Activated T-helper 1 cell treated with anti-CD3 and anti-CD28 coated beads, Interleukin-12 subunit alpha, Interleukin-12 subunit beta, Interleukin-2, Interleukin-4 antibody, amounts not matched to agents 30 ng/mL and 10 ng/mL and 1 ng/mL, durations not matched to agents 14 hours and 24 hours and 36 hours (primary cell): ENCODE results near the gene DRAXIN. TPM values are rescaled to one million over a fixed set of nuclear protein-coding genes. Genes with fewer than 3 reads are reported as not detected.
A peak's percentile ranks its signal among the peaks of the same experiment; 100 is the strongest.

Experiments used
- DNase-seq: peaks from one replicate; pipeline ENCODE4 v3.0.0; 2021; ENCODE audit warnings: low spot score
- H3K27ac Mint-ChIP-seq: one replicate; pipeline ENCODE4 v1.8.0; 2021; ENCODE audit warnings: mild to moderate bottlenecking, mixed read lengths
- H3K27me3 Mint-ChIP-seq: one replicate; pipeline ENCODE4 v1.8.0; 2022; ENCODE audit warnings: mild to moderate bottlenecking, moderate library complexity, mixed read lengths; ENCODE audit not compliant: insufficient read depth
- H3K36me3 Mint-ChIP-seq: one replicate; pipeline ENCODE4 v1.8.0; 2021; ENCODE audit warnings: low read depth, mixed read lengths
- H3K4me1 Mint-ChIP-seq: one replicate; pipeline ENCODE4 v1.8.0; 2021; ENCODE audit warnings: low read depth, mixed read lengths
- H3K4me3 Mint-ChIP-seq: one replicate; pipeline ENCODE4 v1.8.0; 2021; ENCODE audit warnings: mild to moderate bottlenecking, moderate library complexity, mixed read lengths
- H3K9me3 Mint-ChIP-seq: one replicate; pipeline ENCODE4 v1.8.0; 2021; ENCODE audit warnings: mixed read lengths
- intact Hi-C: fragments of 100-400 bp; cut with micrococcal nuclease; formaldehyde crosslinking; loops from one replicate; pipeline ENCODE4 v1.15.1; 2024
- total RNA-seq: library from RNA; stranded (reverse); gene quantifications from 2 replicates; pipeline ENCODE4 v1.2.3, GENCODE V29; 2022

DRAXIN gene
- total RNA-seq, 1 donor from 2014 or later = not detected

DNA sequence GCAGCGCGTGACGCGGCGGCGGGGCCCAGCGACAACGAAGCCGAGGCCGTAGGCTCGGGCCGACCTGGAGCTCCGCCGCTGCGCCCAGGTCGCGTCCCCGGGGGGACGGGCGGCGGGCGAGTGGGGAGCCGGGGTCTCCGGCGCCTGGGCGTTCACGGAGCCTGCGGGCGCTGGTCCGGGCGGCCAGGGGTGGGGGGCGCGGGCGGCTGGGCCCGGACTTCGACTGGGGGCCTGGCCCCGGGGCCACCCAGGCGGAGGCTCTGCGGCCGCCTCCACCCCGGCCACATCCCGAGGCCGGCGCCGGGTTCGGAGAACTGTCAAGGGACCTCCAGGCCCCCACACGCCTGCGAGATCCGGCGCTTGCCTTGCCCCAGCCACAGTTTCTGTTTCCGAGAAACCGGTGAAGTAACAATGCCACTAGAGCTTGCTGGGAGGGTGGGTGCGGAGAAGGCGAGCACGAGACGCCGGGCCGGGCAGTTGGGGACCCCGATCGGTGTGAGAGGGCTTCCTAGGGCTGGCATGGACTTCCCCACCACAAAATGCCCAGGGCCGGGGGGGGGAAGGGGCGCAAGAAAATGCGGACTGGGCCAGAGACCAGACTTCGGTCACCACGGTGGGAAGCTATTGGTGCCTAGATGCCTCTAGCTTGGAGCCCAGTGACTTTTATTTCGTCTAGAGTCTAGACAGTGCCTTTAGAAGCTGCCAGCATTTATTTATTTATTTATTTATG lies 27.0 kb upstream of the DRAXIN start:
- Mint-ChIP-seq H3K4me1 (peaks cover 5% of the 10 kb centered on the region), H3K36me3 (peaks cover 8% of the 10 kb centered on the region), H3K9me3 (no peaks in the 10 kb centered on the region), H3K27ac (peak overlapping the region; percentile 79), H3K27me3 (no peaks in the 10 kb centered on the region), H3K4me3 (peak overlapping the region; percentile 83)
- intact Hi-C loops = loop anchor here (1.0 kb wide), 3 partner anchors 10 to 55 kb away; partner anchors contain the start of genes FBXO2, FBXO44 and MAD2L2
- DNase-seq = peak; percentile 53

DNA sequence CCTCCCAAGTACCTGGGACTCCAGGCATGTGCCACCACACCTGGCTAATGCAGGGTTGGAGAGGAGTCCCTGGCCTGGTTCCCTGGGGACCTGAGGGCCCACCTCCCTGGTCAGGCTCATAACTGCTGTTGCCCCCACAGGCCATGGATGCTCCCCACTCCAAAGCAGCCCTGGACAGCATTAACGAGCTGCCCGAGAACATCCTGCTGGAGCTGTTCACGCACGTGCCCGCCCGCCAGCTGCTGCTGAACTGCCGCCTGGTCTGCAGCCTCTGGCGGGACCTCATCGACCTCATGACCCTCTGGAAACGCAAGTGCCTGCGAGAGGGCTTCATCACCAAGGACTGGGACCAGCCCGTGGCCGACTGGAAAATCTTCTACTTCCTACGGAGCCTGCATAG lies 23.0 kb upstream of the DRAXIN start:
- no peak for DNase-seq
- Mint-ChIP-seq H3K27ac (no peak overlapping the region), H3K4me1 (peaks cover 5% of the 10 kb centered on the region), H3K27me3 (no peaks in the 10 kb centered on the region), H3K9me3 (no peaks in the 10 kb centered on the region), H3K36me3 (peaks cover 11% of the 10 kb centered on the region), H3K4me3 (no peak overlapping the region)
- intact Hi-C loops = no loop called here

DNA sequence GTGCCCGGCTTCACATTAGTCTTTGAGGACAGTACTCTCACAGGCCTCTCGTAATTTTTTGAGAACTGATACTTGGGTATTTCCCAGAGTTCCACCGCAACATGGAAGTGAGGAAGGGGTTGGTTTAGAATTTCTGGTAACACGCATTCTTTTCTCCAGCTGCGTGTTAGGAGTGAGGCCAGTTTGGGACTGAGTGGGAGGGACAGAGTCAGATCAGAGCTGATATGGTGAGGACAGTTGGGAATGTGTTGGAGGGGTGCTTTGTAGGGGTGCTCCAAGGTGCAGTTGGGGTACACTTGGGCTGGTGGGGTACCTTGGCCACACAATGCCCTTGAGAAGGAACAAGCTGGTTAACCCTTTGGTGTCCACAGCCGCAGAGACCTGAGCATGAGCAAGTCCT lies 20.8 kb upstream of the DRAXIN start:
- Mint-ChIP-seq H3K27ac (no peak overlapping the region), H3K36me3 (peaks cover 15% of the 10 kb centered on the region), H3K4me1 (peaks cover 5% of the 10 kb centered on the region), H3K27me3 (no peaks in the 10 kb centered on the region), H3K4me3 (no peak overlapping the region), H3K9me3 (no peaks in the 10 kb centered on the region)
- no peak for DNase-seq
- intact Hi-C loops = no loop called here

DNA sequence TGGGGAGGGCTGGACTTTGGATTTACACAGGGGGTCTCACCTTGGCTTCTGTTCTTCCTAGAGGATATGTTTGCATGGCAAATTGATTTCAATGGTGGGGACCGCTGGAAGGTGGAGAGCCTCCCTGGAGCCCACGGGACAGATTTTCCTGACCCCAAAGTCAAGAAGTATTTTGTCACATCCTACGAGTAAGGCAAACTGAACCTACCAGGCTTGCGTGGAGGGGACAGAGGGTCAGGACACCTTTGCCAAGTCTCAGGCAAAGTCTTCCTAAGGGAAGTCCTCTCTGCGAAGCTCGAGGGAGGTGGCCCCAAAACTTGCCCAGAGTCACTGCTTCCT lies 20.3 kb upstream of the DRAXIN start:
- H3K27ac Mint-ChIP-seq = no peak overlapping the region
- no peak for DNase-seq
- peaks cover 5% of the 10 kb centered on the region for H3K4me1 Mint-ChIP-seq
- intact Hi-C loops = no loop called here
- H3K36me3 Mint-ChIP-seq = peaks cover 15% of the 10 kb centered on the region
- no peaks in the 10 kb centered on the region for H3K9me3 Mint-ChIP-seq
- H3K27me3 Mint-ChIP-seq = no peaks in the 10 kb centered on the region
- H3K4me3 Mint-ChIP-seq = no peak overlapping the region

DNA sequence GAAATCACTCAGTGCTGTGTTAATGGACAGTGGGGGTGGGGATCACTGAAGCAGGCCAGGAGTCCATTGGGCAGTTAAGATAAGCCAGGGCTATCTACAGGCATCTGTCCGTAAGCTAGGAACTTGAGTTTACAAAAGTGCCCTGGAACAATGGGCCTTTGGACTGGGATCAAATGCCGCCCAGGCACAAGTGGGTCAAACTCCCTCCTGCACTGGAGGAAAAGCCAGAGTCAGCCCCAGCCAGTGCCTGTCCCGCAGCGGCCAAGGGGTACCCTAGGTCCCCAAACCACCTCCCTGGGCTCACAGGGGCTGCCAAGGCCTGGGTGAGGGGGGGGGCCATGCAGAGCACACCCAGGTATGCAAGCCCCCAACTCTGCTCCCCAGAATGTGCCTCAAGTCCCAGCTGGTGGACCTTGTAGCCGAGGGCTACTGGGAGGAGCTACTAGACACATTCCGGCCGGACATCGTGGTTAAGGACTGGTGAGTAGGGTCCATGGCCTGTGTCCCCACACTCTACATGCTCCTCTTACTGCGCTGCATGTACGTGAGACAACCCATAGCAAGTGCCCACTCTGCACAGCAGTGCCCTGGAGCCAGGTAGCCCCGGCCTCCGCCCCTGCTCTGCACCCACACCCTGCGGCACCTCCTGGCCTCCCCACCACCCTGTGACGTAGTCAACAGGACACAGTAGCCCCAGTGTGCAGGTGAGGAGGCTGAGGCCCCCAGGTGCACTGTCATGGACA lies 19.8 kb upstream of the DRAXIN start:
- peaks cover 15% of the 10 kb centered on the region for H3K36me3 Mint-ChIP-seq
- H3K27me3 Mint-ChIP-seq = no peaks in the 10 kb centered on the region
- no peaks in the 10 kb centered on the region for H3K9me3 Mint-ChIP-seq
- H3K27ac Mint-ChIP-seq = no peak overlapping the region
- peaks cover 5% of the 10 kb centered on the region for H3K4me1 Mint-ChIP-seq
- DNase-seq = no peak
- no peak overlapping the region for H3K4me3 Mint-ChIP-seq
- intact Hi-C loops = no loop called here

DNA sequence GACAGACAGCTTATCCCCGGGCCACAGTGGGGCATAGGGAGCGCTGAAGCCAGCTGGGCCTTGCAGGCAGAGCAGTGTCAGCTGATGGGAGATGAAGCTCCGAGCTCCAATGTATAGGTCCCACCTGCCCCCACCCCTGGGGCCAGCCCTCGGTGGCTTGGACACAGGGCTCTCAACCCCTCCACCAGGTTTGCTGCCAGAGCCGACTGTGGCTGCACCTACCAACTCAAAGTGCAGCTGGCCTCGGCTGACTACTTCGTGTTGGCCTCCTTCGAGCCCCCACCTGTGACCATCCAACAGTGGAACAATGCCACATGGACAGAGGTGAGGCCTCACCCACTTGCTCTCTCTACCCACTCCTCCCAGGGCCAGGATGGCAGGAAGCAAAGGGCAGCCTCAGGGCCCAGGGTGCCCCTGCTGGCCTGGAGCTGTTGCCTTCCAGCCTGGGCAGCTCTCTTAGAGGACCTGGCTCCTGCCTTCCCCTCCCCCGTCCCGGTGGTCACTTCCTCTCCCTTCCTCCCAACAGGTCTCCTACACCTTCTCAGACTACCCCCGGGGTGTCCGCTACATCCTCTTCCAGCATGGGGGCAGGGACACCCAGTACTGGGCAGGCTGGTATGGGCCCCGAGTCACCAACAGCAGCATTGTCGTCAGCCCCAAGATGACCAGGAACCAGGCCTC lies 18.3 kb upstream of the DRAXIN start:
- Mint-ChIP-seq H3K4me3 (no peak overlapping the region), H3K27ac (no peak overlapping the region), H3K27me3 (no peaks in the 10 kb centered on the region), H3K36me3 (peaks cover 15% of the 10 kb centered on the region), H3K9me3 (no peaks in the 10 kb centered on the region), H3K4me1 (no peaks in the 10 kb centered on the region)
- DNase-seq = no peak
- intact Hi-C loops = no loop called here

DNA sequence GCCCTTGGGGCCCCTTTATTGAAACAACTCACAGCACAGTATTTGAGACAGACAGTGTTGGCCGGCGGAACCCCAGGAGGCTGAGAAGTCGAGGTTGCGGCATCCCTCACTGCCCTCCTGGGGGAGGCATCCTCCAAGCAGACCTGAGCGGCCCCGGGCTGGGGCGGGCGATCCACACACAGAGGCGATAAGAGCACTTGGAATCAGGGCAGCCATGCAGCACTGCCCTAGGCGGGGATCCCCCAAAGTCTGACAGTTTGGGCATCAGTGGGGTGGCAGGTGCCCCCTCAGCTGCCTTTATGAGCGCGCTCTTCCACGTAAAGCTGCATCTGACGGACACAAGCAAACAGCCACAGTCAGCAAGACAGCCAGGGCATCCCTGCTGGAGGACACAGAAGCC lies 17.0 kb upstream of the DRAXIN start:
- Mint-ChIP-seq H3K9me3 (no peaks in the 10 kb centered on the region), H3K4me3 (no peak overlapping the region), H3K36me3 (peaks cover 12% of the 10 kb centered on the region), H3K4me1 (peaks cover 9% of the 10 kb centered on the region), H3K27me3 (no peaks in the 10 kb centered on the region), H3K27ac (no peak overlapping the region)
- intact Hi-C loops = no loop called here
- DNase-seq = no peak

DNA sequence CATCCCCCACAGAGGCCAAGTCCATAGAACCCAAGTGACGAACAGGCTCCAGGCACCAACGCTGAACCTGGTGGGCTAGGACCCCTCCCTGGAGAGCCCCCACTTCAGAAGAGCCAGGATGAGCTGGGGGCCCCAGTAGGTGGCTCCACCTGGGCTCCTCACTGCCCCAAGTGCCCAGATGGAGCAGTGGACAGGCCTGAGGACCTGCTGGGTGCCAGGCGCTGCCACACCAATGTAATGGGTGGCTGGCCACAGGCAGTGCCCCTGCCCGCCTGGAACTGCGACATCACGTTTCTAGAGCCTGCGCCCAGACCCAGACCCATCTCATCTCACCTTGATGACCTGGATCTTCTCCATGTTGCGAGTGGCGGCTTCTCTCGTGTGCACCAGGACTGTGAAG lies 16.2 kb upstream of the DRAXIN start:
- Mint-ChIP-seq H3K36me3 (peaks cover 9% of the 10 kb centered on the region), H3K4me3 (no peak overlapping the region), H3K27ac (no peak overlapping the region), H3K4me1 (peaks cover 12% of the 10 kb centered on the region), H3K9me3 (no peaks in the 10 kb centered on the region), H3K27me3 (no peaks in the 10 kb centered on the region)
- no peak for DNase-seq
- intact Hi-C loops = no loop called here

DNA sequence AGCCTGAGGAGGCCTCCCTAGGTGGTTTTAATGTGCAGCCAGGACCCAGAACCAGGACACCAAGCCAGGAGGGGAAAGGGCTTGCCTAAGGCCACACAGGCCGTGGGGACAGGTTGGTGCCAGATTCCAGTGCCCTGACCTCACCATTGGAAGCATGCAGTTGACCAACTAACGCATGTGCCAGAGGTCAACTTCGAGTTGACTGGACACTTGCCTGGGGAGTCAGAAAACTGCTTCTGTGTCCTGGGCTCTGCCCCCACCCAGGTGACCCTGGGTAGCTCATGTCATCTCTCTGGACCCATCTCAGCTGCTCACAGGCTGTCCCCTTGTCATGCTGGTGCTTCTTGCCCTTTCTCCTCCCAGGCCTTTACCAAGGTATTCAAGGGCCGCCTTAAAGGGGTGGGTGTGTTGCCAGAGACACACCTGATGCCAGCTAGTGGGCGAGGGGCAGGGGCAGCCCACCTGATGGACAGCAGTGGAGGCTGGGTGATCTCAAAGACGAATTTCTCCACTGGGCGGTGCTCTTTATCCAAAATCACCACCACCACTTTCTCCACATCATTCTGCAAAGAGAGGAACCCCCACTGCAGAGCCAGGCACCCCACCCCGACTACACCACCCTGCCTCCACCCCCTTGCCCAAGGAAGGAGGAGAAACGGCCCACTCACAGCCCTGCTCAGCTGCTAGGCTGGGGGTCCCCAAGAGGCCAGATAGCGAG lies 15.0 kb upstream of the DRAXIN start:
- H3K36me3 Mint-ChIP-seq = peaks cover 7% of the 10 kb centered on the region
- peaks cover 14% of the 10 kb centered on the region for H3K4me1 Mint-ChIP-seq
- DNase-seq = no peak
- H3K9me3 Mint-ChIP-seq = no peaks in the 10 kb centered on the region
- H3K4me3 Mint-ChIP-seq = no peak overlapping the region
- intact Hi-C loops = no loop called here
- H3K27me3 Mint-ChIP-seq = no peaks in the 10 kb centered on the region
- no peak overlapping the region for H3K27ac Mint-ChIP-seq

DNA sequence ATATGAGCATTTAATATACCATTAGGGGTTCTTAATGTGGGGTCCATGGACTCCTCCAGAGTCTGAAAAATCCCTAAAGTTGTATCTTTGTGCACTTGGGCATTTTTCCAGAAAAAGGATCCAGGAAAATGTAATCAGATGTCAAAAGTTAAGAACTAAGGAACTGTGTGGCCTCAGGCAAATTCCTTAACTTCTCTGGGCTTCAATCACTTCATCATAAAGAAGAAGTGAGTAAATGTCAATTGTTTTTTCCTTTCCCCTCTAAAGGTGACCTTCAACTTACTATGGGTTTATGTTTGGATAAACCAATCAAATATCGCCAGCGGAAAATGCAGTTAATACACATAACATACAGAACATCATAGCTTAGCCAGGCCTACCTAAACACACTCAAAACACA lies 13.1 kb upstream of the DRAXIN start:
- H3K27me3 Mint-ChIP-seq = peaks cover 5% of the 10 kb centered on the region
- H3K4me3 Mint-ChIP-seq = peak overlapping the region; percentile 3
- no peak overlapping the region for H3K27ac Mint-ChIP-seq
- peaks cover 5% of the 10 kb centered on the region for H3K36me3 Mint-ChIP-seq
- H3K4me1 Mint-ChIP-seq = peaks cover 18% of the 10 kb centered on the region
- intact Hi-C loops = no loop called here
- DNase-seq = no peak
- no peaks in the 10 kb centered on the region for H3K9me3 Mint-ChIP-seq

DNA sequence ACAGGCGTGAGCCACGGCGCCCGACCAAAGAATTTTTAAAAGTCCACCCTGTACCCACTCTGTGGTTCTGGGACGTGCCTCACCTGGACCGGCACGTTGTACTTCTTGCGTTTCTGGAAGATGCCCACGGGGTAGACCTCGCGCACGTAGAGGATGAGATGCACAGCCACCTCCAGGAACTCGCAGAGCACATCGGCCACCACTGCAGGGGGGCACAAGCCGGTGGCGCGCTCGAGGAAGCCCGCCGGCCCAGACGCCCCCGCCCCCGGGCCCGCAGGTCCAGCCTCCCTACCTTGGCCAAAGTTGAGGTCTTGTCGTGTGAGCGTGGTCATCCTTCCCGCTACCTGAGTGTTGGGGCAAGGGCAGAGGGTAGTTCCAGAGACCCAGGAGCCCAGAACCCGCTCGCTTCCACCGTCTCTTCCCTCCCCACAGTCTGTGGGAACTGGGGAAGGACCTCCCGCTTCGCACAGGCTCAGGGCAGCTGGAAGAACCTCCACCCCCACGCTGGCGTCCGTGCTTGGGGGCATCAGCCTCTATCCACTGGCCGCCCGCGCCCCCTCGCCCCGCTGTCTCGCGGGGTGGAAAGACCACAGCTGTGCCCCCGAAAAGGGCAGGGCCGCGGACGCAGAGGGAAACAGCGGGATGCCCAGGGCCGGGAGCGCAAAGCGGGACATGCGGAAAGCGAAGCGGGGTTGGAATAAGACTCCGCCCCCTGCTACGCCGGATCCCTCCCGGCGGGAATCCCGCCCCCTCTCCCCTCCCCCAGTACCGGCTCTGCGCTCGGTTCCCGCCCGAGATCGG lies 11.0 kb upstream of the DRAXIN start:
- Mint-ChIP-seq H3K27me3 (peaks cover 13% of the 10 kb centered on the region), H3K9me3 (no peaks in the 10 kb centered on the region), H3K4me3 (peak overlapping the region; percentile 87), H3K36me3 (peaks cover 2% of the 10 kb centered on the region), H3K4me1 (peaks cover 18% of the 10 kb centered on the region), H3K27ac (peak overlapping the region; percentile 58)
- intact Hi-C loops = loop anchor here (1.0 to 2.0 kb wide), 7 partner anchors 16 to 407 kb away; partner anchors contain the start of genes AGTRAP, FBXO2, FBXO44 and FBXO6
- no peak for DNase-seq
